Esophagus muscularis mucosa (tissue), 4 donors: Measurements from ENCODE around the gene PCBP1.

ENCODE experiments used
- EP300 ChIP-seq: sonication (generic); formaldehyde crosslinking; IDR thresholded peaks from one replicate; pipeline ENCODE4 v1.6.1; 2017; ENCODE audit warnings: antibody characterized with exemption
- POLR2A ChIP-seq: fragments of 450-650 bp; IDR thresholded peaks from one replicate; pipeline ENCODE4 v1.6.1; 2017; ENCODE audit warnings: antibody characterized with exemption, moderate library complexity, mild to moderate bottlenecking, low read depth
- TF ChIP-seq, protein P1 (sequence below), 3 experiments: fragments of 200-600 bp in 2 of 3; fragments of 450-650 bp in 1 of 3; sonication (generic) in 2 of 3; IDR thresholded peaks; one replicate each; pipeline ENCODE4 v1.5.1; 2017 to 2019; ENCODE audit warnings: antibody characterized with exemption in 3 of 3, mild to moderate bottlenecking in 2 of 3, moderate library complexity in 1 of 3

DNA sequence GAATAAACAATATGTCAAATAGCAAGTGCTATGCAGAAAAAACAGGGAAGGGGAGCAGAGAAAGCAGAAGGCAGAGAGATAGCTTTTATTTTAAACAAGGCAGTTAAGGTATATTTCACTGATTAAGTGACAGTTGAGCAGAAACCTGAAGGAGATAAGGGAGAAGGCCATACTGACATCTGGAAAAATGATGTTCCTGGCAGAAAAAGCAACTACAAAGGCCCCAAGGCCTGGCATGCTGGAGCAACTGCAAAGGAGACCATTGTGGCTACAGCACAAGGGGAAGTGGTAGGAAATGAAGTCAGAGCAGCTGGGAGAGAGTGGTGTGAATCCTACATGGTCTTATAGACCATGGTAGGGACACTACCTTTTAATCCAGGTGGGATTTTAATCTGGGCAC, 8.9 kb upstream of the PCBP1 start:
- TF ChIP-seq, protein P1, sequence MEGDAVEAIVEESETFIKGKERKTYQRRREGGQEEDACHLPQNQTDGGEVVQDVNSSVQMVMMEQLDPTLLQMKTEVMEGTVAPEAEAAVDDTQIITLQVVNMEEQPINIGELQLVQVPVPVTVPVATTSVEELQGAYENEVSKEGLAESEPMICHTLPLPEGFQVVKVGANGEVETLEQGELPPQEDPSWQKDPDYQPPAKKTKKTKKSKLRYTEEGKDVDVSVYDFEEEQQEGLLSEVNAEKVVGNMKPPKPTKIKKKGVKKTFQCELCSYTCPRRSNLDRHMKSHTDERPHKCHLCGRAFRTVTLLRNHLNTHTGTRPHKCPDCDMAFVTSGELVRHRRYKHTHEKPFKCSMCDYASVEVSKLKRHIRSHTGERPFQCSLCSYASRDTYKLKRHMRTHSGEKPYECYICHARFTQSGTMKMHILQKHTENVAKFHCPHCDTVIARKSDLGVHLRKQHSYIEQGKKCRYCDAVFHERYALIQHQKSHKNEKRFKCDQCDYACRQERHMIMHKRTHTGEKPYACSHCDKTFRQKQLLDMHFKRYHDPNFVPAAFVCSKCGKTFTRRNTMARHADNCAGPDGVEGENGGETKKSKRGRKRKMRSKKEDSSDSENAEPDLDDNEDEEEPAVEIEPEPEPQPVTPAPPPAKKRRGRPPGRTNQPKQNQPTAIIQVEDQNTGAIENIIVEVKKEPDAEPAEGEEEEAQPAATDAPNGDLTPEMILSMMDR (IDR thresholded peaks at IDR 0.05): no peak
- TF ChIP-seq POLR2A: no peak
- no peak for TF ChIP-seq EP300
